GM21367 (cell line): ENCODE results near the gene CBX4.
"Not testable (repeated sequence)": the region's sequence is repeated elsewhere in the genome, so short reads cannot be mapped to it uniquely, and the experiment has no call there.

Source experiments
- ATAC-seq: cut with Tn5 transposase; IDR thresholded peaks from one replicate; pipeline ENCODE4 v1.9.1; 2021; ENCODE audit not compliant: unreplicated experiment

Gene CBX4

GRCh38 chr17:79861413-79862216, 22.4 kb upstream of the CBX4 start:
- no peak for ATAC-seq

- ATAC-seq = no peak
Observed at GRCh38 chr17:79859676-79860615, 20.7 kb upstream of the CBX4 start.

GRCh38 chr17:79857095-79857494, 17.9 kb upstream of the CBX4 start:
- no peak for ATAC-seq

- ATAC-seq = no peak
Observed at GRCh38 chr17:79855331-79856124, 16.3 kb upstream of the CBX4 start.

- ATAC-seq = no peak
Observed at GRCh38 chr17:79854080-79855060, 15.1 kb upstream of the CBX4 start.

- not testable (repeated sequence) for ATAC-seq
Observed at GRCh38 chr17:79853168-79853567, 13.9 kb upstream of the CBX4 start.

- no peak for ATAC-seq
Observed at GRCh38 chr17:79852748-79853147, 13.5 kb upstream of the CBX4 start.

- ATAC-seq = no peak
Observed at GRCh38 chr17:79851461-79851817, 12.2 kb upstream of the CBX4 start.

- ATAC-seq = no peak
Observed at GRCh38 chr17:79850571-79851460, 11.6 kb upstream of the CBX4 start.

GRCh38 chr17:79849953-79850352, 10.7 kb upstream of the CBX4 start:
- ATAC-seq = no peak

GRCh38 chr17:79848370-79848766, 9.1 kb upstream of the CBX4 start:
- ATAC-seq = no peak

- no peak for ATAC-seq
Observed at GRCh38 chr17:79847698-79848369, 8.6 kb upstream of the CBX4 start.

- ATAC-seq = no peak
Observed at GRCh38 chr17:79845601-79845949, 6.3 kb upstream of the CBX4 start.

- no peak for ATAC-seq
Observed at GRCh38 chr17:79844869-79845600, 5.8 kb upstream of the CBX4 start.

- no peak for ATAC-seq
Observed at GRCh38 chr17:79843816-79844800, 4.9 kb upstream of the CBX4 start.

GRCh38 chr17:79843474-79843815, 4.2 kb upstream of the CBX4 start:
- ATAC-seq = no peak
